ENCODE data around the gene LRIG3.

Gene LRIG3

DNA sequence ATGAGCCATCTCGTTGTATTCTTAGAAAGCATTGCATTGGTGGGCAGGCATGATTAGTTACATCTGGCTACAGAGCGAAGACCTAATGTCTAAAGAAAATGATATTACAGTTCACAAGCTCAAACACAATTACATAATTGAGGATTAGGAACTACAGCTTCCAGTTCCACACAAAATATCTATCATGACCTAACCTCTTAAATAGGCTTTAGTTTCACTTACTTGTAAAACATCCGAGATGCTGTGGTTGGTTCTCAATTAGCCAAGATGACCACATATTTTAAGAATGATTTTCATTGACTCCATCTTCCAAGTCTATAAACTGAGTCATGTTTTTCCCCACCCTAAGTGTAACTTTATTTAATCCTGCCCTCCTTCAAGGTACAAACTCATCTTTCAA lies 69.5 kb downstream of the LRIG3 start:
- no peak for DNase-seq

DNA sequence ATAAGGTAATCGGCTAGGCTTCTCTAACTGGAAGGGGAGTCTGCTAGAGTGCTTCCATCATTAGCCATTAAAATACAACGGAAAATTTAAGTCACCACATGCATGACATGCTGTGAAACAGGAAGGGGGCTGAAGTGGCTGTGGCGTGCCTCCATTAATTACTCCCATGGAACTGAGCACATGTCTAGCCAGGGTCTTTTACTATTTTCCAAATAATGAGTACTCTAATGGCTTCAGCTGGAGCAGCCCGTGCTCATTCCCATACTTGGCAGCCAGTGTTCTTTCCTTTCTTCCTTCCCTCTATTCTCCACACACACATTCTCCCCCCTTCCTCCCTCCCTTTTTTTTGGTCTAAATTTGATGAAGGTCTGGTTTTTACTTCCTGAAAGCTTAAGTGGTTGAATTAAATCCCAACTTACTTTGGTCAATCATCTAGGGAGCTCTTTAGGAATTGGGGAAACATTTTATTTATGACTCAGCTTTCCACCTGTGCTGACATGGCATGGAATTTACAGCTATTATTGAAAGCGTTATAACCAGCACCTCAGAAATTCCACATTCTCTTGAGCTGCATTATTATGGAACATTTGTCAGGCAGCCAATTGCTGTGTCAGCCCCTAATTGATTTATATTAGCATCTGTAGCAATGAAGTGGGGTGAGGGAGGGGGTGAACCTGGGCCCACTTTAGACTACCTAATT lies 72.3 kb downstream of the LRIG3 start:
- DNase-seq = peak; percentile 39

DNA sequence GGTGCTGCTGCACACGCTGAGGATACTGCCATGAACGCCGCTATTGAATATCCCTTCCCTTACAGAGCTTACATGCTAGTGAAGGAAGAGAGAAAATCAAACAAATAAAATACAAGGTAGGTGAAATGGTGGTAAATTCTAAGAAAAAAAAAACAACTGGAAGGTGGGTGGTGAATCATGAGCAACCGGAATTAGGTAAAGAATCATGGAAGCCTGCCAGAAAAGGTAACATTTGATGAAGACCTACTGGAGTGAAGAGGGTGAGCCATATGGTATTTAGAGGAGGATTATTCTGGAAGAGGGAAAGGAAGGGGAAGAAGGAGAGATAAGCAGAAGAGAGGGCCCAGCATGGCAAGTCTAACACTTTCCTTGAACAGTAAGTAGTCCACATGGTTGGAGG lies 76.1 kb downstream of the LRIG3 start:
- DNase-seq = no peak

DNA sequence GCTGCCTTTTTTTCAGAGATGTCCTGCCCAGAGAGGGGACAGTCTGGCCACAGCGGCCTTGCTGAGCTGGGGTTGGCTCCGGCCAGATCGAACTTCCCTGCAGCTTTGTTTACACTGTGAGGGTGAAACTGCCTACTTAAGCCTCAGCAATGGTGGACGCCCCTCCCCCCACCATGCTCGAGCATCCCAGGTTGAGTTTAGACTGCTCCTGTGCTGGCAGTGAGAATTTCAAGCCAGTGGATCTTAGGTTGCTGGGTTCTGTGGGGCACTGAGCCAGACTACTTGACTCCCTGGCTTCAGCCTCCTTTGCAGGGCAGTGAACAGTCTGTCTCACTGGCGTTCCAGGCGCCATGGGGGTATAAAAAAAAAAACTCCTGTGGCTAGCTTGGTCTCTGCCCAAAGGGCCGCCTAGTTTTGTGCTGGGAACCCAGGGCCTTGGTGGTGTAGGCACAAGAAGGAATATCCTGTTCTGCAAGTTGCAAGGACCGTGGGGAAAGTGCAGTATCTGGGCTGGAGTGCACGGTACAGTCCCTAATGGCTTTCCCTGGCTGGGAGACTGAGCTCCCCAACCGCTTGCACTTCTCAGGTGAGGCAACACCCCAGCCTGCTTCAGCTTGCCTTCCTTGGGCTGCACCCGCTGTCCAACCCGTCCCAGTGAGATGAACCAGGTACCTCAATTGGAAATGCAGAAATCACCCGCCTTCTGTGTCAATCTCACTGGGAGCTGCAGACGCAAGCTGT lies 79.1 kb downstream of the LRIG3 start:
- no peak for DNase-seq

DNA sequence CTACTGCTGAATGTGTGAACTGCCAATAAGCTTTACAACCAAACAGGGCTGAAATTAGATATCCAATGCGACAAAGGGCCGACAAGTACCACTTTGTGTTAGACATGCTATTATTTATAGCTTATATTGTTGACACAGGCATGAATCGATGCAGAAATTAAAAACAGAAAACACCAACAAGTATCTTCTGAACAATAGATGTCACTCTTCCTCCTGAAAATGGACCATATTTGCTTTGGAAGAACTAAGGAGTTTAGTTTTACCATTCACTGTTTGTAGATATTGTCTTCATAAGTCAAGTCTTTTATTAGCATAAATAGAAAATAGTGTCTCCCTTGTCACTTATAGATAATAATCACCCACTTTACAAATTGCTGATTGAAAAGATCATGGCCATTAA lies 86.5 kb downstream of the LRIG3 start:
- DNase-seq = peak; percentile 95

DNA sequence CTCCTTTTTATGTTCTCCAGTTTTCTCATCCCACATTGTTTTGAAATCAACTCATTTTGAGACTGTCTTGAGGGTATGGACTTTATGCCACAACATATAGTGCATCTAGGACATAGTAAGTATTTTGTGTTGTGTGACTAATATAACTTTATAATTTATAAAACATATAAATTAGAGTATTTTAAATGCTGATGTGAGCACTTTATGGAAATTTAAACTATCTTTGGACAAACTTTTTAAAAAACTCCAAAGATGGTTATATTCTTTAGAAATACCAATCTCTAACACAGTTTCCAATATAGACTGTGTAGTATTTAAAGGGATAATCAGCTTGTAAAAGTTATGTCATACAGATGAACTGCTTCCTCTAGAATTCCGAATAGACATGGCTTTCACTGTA lies 87.4 kb downstream of the LRIG3 start:
- no peak for DNase-seq

All from NCI-H748 treated with DMSO at 0.1 percent for 48 hours (cell line).